Vagina (tissue), 2 donors: ENCODE data around the gene PCDHGA6. TPM values are rescaled to one million over a fixed set of nuclear protein-coding genes. Genes with fewer than 3 reads are reported as not detected.
"Not testable (repeated sequence)": the region's sequence is repeated elsewhere in the genome, so short reads cannot be mapped to it uniquely, and the experiment has no call there.

Experiments used
- DNase-seq, 2 donors: peaks; one replicate each; pipeline ENCODE4 v3.0.0-alpha.2; 2017; ENCODE audit errors: extremely low spot score in 2 of 2
- H3K27ac ChIP-seq: fragments of 200-600 bp; sonication (generic); one replicate; pipeline ENCODE4 v1.5.1; 2019
- H3K27me3 ChIP-seq: fragments of 200-600 bp; sonication (generic); one replicate; pipeline ENCODE4 v1.5.1; 2019
- H3K36me3 ChIP-seq, 2 donors: fragments of 200-600 bp; sonication (generic); one replicate each; pipeline ENCODE4 v1.5.1; 2017 to 2019
- H3K4me1 ChIP-seq: fragments of 200-600 bp; sonication (generic); one replicate; pipeline ENCODE4 v1.5.1; 2019
- H3K4me3 ChIP-seq, 2 donors: fragments of 200-600 bp; sonication (generic); 1 replicate in 1 of 2; 2 replicates in 1 of 2; pipeline ENCODE4 v1.5.1; 2016 to 2019
- H3K9me3 ChIP-seq: fragments of 200-600 bp; sonication (generic); one replicate; pipeline ENCODE4 v1.5.1; 2019
- POLR2A ChIP-seq, 2 donors: fragments of 450-650 bp; IDR thresholded peaks; one replicate each; pipeline ENCODE4 v1.6.1; 2017; ENCODE audit warnings: antibody characterized with exemption in 2 of 2, mild to moderate bottlenecking in 2 of 2, moderate library complexity in 2 of 2
- POLR2AphosphoS5 ChIP-seq, 2 donors: sonication (generic); formaldehyde crosslinking; IDR thresholded peaks; one replicate each; pipeline ENCODE4 v1.9.0; 2017; ENCODE audit warnings: antibody characterized with exemption in 2 of 2, mild to moderate bottlenecking in 2 of 2, low read depth in 1 of 2; ENCODE audit not compliant: insufficient read depth in 1 of 2
- intact Hi-C: fragments of 100-400 bp; cut with DNase I; formaldehyde crosslinking; loops from one replicate; pipeline ENCODE4 v1.15.1; 2023
- total RNA-seq: library from RNA; depleted of rRNA; stranded (reverse); fragments of >200 nt; gene quantifications from one replicate; pipeline ENCODE4 v1.2.3, GENCODE V29; 2016
- TF ChIP-seq, protein P1 (sequence below), 3 experiments: fragments of 450-650 bp in 2 of 3; fragments of 200-600 bp in 1 of 3; sonication (generic) in 1 of 3; IDR thresholded peaks; one replicate each; pipeline ENCODE4 v1.5.1; 2017 to 2019; ENCODE audit warnings: antibody characterized with exemption in 3 of 3, mild to moderate bottlenecking in 2 of 3, moderate library complexity in 2 of 3

Gene PCDHGA6
- total RNA-seq, 1 donor from 2014 or later = 6.4 TPM

- peaks cover 71% of the 10 kb centered on the region for H3K9me3 ChIP-seq
- intact Hi-C loops = no loop called here
- peaks cover 0 to 9% of the 10 kb centered on the region in 2 donors for H3K36me3 ChIP-seq
- H3K4me1 ChIP-seq = no peaks in the 10 kb centered on the region
- TF ChIP-seq, protein P1, sequence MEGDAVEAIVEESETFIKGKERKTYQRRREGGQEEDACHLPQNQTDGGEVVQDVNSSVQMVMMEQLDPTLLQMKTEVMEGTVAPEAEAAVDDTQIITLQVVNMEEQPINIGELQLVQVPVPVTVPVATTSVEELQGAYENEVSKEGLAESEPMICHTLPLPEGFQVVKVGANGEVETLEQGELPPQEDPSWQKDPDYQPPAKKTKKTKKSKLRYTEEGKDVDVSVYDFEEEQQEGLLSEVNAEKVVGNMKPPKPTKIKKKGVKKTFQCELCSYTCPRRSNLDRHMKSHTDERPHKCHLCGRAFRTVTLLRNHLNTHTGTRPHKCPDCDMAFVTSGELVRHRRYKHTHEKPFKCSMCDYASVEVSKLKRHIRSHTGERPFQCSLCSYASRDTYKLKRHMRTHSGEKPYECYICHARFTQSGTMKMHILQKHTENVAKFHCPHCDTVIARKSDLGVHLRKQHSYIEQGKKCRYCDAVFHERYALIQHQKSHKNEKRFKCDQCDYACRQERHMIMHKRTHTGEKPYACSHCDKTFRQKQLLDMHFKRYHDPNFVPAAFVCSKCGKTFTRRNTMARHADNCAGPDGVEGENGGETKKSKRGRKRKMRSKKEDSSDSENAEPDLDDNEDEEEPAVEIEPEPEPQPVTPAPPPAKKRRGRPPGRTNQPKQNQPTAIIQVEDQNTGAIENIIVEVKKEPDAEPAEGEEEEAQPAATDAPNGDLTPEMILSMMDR (IDR thresholded peaks at IDR 0.05) = no peak
- TF ChIP-seq POLR2A (IDR thresholded peaks at IDR 0.05) (no peak), POLR2AphosphoS5 (IDR thresholded peaks at IDR 0.05; ENCODE audit: insufficient read depth in 1 of 2, low read depth in 1 of 2) (no peak)
- no peaks in the 10 kb centered on the region for H3K27me3 ChIP-seq
- H3K4me3 ChIP-seq = no peak overlapping the region
- DNase-seq = no peak
- H3K27ac ChIP-seq = no peak overlapping the region
These were observed 15.7 kb downstream of the PCDHGA6 start for GRCh38 chr5:141389153-141390042.

DNA sequence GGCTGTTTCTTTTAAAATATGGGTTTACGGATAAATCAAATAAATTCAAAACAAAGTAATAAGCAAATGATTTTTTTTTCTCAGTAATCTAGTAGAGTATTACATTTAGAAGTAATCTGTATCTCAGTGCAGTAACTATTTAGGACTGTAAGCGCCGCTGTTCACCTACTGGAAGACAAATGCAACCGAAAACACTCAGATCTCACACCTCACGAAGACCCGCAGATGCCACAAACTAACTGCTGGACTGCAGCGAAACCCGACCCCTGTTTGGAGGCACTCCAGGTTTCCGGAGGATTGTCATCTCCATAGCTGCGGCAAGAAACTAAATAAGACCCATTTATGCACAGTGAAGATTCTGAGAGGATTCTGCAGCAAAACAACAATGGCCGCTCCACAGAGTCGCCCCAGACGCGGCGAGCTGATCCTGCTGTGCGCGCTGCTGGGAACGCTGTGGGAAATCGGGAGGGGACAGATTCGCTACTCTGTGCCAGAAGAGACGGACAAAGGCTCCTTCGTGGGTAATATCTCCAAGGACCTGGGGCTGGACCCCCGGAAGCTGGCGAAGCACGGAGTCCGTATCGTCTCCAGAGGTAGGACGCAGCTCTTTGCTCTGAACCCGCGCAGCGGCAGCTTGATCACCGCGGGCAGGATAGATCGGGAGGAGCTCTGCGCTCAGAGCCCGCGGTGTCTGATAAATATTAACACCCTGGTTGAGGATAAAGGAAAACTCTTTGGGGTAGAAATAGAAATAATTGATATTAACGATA, 18.9 kb downstream of the PCDHGA6 start, which contains the start of gene PCDHGA8:
PCDHGA8 (plus strand) TSS at position 205 of the 770 bp plus-strand sequence; CDS start at position 386, 181 bp downstream.
- H3K36me3 ChIP-seq = peaks cover 0 to 9% of the 10 kb centered on the region in 2 donors
- H3K9me3 ChIP-seq = peaks cover 74% of the 10 kb centered on the region
- no peak for DNase-seq
- H3K27ac ChIP-seq = no peak within 1 kb of the TSS
- H3K4me1 ChIP-seq = no peaks in the 10 kb centered on the region
- intact Hi-C loops = no loop called here
- no peaks in the 10 kb centered on the region for H3K27me3 ChIP-seq
- TF ChIP-seq POLR2A (IDR thresholded peaks at IDR 0.05) (no peak), POLR2AphosphoS5 (IDR thresholded peaks at IDR 0.05; ENCODE audit: insufficient read depth in 1 of 2, low read depth in 1 of 2) (no peak)
- TF ChIP-seq, protein P1 (IDR thresholded peaks at IDR 0.05) = no peak
- H3K4me3 ChIP-seq = no peak within 1 kb of the TSS

GRCh38 chr5:141393267-141393666, 19.6 kb downstream of the PCDHGA6 start:
- H3K4me3 ChIP-seq = no peak overlapping the region
- H3K27me3 ChIP-seq = no peaks in the 10 kb centered on the region
- intact Hi-C loops = no loop called here
- peaks cover 75% of the 10 kb centered on the region for H3K9me3 ChIP-seq
- H3K27ac ChIP-seq = no peak overlapping the region
- TF ChIP-seq, protein P1 (IDR thresholded peaks at IDR 0.05) = no peak
- no peaks in the 10 kb centered on the region for H3K4me1 ChIP-seq
- no peak for DNase-seq
- peaks cover 0 to 9% of the 10 kb centered on the region in 2 donors for H3K36me3 ChIP-seq

GRCh38 chr5:141394401-141395187, 20.9 kb downstream of the PCDHGA6 start:
- H3K27me3 ChIP-seq, DNase-seq, intact Hi-C loops, H3K4me3 ChIP-seq, H3K27ac ChIP-seq, H3K4me1 ChIP-seq: not testable (repeated sequence)
- Histone ChIP-seq H3K9me3 (peaks cover 74% of the 10 kb centered on the region), H3K36me3 (peaks cover 0 to 20% of the 10 kb centered on the region in 2 donors)
